Testis (tissue), 3 donors: Measurements from ENCODE around the gene FBXO9. TPM values are rescaled to one million over a fixed set of nuclear protein-coding genes. Genes with fewer than 3 reads are reported as not detected.

Experiments
- DNase-seq: peaks from one replicate; pipeline ENCODE4 v3.0.0-alpha.2; 2019
- H3K27ac ChIP-seq, 2 donors: fragments of 200-600 bp; sonication (generic); one replicate each; pipeline ENCODE4 v1.5.1; 2019
- H3K27me3 ChIP-seq: fragments of 200-600 bp; sonication (generic); one replicate; pipeline ENCODE4 v1.5.1; 2019
- H3K36me3 ChIP-seq: fragments of 200-600 bp; sonication (generic); one replicate; pipeline ENCODE4 v1.5.1; 2017; ENCODE audit warnings: low read depth; ENCODE audit errors: missing control alignments
- H3K4me1 ChIP-seq: fragments of 200-600 bp; sonication (generic); one replicate; pipeline ENCODE4 v1.5.1; 2019
- H3K4me3 ChIP-seq, 2 donors: fragments of 200-600 bp; sonication (generic); one replicate each; pipeline ENCODE4 v1.5.1; 2017 to 2019
- H3K9me3 ChIP-seq: fragments of 200-600 bp; sonication (generic); one replicate; pipeline ENCODE4 v1.5.1; 2017
- POLR2A ChIP-seq: fragments of 450-650 bp; IDR thresholded peaks from one replicate; pipeline ENCODE4 v1.6.1; 2017; ENCODE audit warnings: antibody characterized with exemption, mild to moderate bottlenecking, moderate library complexity
- WGBS, 2 donors: methylation state at CpG; one replicate each; pipeline ENCODE4 v1.1.5; 2018; 5-methylcytosine and 5-hydroxymethylcytosine counted together
- intact Hi-C: fragments of 100-400 bp; cut with DNase I; formaldehyde crosslinking; loops from one replicate; pipeline ENCODE4 v1.15.1; 2023; ENCODE audit warnings: low total_unique reads
- polyA plus RNA-seq: library from polyadenylated mRNA; stranded (reverse); fragments of 350-450 nt; fragmentation: Illumina TruSeq; extraction: RNeasy Lipid Tissue Mini Kit (QIAGEN cat#74804); gene quantifications from one replicate; pipeline ENCODE4 v1.2.3, GENCODE V29; 2014; ENCODE audit warnings: low read depth, low replicate concordance; ENCODE audit not compliant: insufficient read depth
- total RNA-seq, 2 donors: library from RNA; depleted of rRNA; stranded (reverse); fragments of >200 nt; gene quantifications; one replicate each; pipeline ENCODE4 v1.2.3, GENCODE V29; 2016
- TF ChIP-seq, protein P1 (sequence below), 3 experiments: fragments of 450-650 bp in 2 of 3; fragments of 200-600 bp in 1 of 3; sonication (generic) in 1 of 3; IDR thresholded peaks; one replicate each; pipeline ENCODE4 v1.5.1; 2016 to 2019; ENCODE audit warnings: antibody characterized with exemption in 3 of 3, mild to moderate bottlenecking in 2 of 3, moderate library complexity in 1 of 3

FBXO9 gene
- total and polyA plus RNA-seq, 3 donors from 2014 or later, result 75.1 to 81.6 (median 76.6) TPM

DNA sequence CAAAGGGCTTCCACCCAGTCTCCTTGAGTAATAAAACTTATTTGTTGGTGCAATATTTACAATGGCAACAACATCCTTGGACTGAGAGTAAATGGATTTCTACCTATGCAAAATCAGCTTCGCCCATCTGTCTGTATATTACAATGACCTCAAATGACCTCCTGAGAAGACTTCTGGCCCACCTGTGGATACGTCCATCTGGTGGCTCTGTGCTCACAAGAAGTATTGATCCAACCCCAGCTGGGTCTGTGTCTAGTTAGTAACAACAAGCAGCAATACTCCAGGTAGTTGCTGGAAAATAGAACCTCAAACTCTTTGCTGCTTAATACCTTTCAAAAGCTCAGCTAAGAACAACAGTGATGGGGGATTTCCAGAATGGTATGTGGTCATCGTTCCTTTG is 35.4 kb upstream of the FBXO9 start:
- WGBS, 2 donors, result 82 to 90% methylated on average over 3 of the region's 3 CpGs
- TF ChIP-seq, protein P1, sequence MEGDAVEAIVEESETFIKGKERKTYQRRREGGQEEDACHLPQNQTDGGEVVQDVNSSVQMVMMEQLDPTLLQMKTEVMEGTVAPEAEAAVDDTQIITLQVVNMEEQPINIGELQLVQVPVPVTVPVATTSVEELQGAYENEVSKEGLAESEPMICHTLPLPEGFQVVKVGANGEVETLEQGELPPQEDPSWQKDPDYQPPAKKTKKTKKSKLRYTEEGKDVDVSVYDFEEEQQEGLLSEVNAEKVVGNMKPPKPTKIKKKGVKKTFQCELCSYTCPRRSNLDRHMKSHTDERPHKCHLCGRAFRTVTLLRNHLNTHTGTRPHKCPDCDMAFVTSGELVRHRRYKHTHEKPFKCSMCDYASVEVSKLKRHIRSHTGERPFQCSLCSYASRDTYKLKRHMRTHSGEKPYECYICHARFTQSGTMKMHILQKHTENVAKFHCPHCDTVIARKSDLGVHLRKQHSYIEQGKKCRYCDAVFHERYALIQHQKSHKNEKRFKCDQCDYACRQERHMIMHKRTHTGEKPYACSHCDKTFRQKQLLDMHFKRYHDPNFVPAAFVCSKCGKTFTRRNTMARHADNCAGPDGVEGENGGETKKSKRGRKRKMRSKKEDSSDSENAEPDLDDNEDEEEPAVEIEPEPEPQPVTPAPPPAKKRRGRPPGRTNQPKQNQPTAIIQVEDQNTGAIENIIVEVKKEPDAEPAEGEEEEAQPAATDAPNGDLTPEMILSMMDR (IDR thresholded peaks at IDR 0.05), result no peak
- TF ChIP-seq POLR2A, result no peak

DNA sequence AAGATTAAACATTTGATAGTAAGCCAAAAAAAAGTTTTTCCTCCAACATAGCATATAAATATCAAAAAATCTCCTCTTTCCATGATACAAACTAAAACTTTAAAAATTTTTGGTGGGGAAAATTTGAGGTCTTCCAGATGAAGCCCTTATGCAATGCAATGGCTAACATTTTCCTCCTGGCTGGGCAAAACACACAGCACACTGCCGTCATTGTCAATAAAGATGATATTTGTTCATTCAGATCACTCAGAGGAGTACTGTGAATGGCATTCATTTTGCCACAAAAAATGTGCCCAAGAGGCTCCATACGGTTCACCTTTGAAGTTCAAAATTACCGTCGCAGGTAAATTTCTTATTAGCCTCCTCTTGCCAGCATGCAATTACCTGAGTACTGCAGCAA is 33.9 kb upstream of the FBXO9 start:
- DNase-seq, result no peak
- no peaks in the 10 kb centered on the region for H3K27me3 ChIP-seq
- intact Hi-C loops, result no loop called here
- WGBS, 2 donors, result 91 to 96% methylated on average over 4 of the region's 4 CpGs
- no peak overlapping the region for H3K4me3 ChIP-seq
- H3K27ac ChIP-seq, result no peak overlapping the region
- no peaks in the 10 kb centered on the region for H3K9me3 ChIP-seq
- TF ChIP-seq, protein P1 (IDR thresholded peaks at IDR 0.05), result no peak
- TF ChIP-seq POLR2A, result no peak
- H3K36me3 ChIP-seq, result peaks cover 4% of the 10 kb centered on the region
- H3K4me1 ChIP-seq, result peaks cover 8% of the 10 kb centered on the region

More for the DNA sequence above, 35.4 kb upstream of the FBXO9 start:
- Histone ChIP-seq H3K4me3 (no peak overlapping the region), H3K27me3 (no peaks in the 10 kb centered on the region), H3K9me3 (no peaks in the 10 kb centered on the region), H3K4me1 (no peaks in the 10 kb centered on the region), H3K27ac (no peak overlapping the region), H3K36me3 (peaks cover 4% of the 10 kb centered on the region)
- intact Hi-C loops, result no loop called here
- no peak for DNase-seq

DNA sequence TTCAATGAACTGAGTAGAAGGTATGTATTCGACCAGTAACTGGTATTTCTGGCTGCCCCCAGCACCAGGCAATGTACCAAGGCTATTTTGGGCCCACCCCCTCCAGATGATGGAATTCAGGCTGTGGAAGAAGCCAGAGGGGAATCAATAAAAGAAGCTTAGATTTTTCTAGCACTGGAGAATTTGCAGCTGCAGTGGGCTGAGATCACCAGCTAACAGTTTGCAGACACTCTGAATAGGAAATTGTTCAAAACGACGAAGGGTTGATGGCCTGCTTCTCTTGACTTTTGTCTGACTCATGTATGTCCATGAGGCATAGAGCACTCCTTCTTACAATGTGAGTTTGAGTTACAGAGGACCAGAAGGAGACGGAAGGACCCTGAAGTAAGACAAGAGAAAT is 32.4 kb upstream of the FBXO9 start:
- no peak for DNase-seq
- WGBS, 2 donors, result 66 to 69% methylated on average over 4 of the region's 4 CpGs
- Histone ChIP-seq H3K36me3 (peaks cover 4% of the 10 kb centered on the region), H3K4me1 (peaks cover 8% of the 10 kb centered on the region), H3K27ac (no peak overlapping the region), H3K9me3 (no peaks in the 10 kb centered on the region), H3K4me3 (no peak overlapping the region), H3K27me3 (no peaks in the 10 kb centered on the region)
- TF ChIP-seq, protein P1 (IDR thresholded peaks at IDR 0.05), result no peak
- TF ChIP-seq POLR2A, result no peak
- intact Hi-C loops, result no loop called here

DNA sequence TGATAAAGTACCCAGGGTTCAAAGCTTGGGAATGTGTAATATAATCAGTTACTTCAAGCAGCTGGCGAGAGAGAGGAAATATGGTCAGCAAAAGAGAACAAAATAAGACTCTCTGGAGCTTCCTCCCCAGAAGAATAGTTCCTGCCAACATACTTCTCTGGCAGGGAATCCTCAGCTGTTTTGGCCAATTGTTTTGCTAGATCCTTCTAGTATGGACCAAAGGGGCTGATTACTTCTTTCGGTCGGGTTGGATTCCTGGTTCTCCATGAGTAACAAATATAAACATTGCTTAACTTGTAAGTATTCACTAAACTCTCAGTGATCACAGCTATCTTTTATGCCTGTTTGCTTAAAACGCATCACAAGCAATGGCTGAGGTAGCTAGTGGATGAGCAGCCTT is 31.4 kb upstream of the FBXO9 start:
- Histone ChIP-seq H3K4me1 (peaks cover 8% of the 10 kb centered on the region), H3K4me3 (no peak overlapping the region), H3K27ac (peak overlapping the region in 1 of 2 donors; percentile 38), H3K36me3 (peaks cover 4% of the 10 kb centered on the region), H3K9me3 (no peaks in the 10 kb centered on the region), H3K27me3 (no peaks in the 10 kb centered on the region)
- intact Hi-C loops, result no loop called here
- DNase-seq, result no peak
- 50 to 59% methylated on average over 4 of the region's 4 CpGs for whole genome bisulfite sequencing, 2 donors
- TF ChIP-seq, protein P1 (IDR thresholded peaks at IDR 0.05), result no peak
- no peak for TF ChIP-seq POLR2A

DNA sequence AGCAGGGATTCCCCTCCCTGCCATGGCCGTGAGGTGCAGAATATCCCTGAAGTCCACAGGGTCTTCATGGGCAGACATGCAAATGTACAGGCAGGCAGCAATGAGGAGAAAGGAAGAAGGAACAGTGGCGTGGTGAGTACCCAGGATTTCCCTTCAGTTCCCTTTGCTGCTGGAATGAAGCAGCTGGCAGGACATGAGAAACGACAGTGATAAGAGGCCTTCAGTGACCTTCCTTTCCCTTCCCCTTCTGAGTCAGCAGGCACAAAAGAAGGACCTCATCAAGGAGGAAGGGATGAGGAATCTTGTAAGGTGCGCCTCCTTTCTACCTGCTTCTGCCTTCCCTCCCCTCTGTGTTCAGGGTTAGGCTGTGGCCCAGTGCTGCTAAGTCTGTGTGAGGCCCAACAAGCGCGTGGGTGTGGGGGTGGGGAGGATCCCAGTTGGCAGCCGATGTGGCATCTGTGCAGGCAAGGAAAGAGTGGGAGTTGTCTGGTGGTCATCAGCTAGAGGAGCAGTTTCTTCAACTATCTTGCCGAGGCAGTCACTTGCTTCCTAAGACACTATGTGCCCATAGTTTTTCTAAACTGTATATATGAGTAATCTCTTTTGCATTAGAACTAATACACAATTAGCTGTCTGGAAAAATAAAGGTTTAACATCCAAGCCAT is 29.5 kb upstream of the FBXO9 start:
- Histone ChIP-seq H3K9me3 (no peaks in the 10 kb centered on the region), H3K4me3 (no peak overlapping the region), H3K27me3 (no peaks in the 10 kb centered on the region), H3K27ac (peak overlapping the region; percentile 7 to 23), H3K4me1 (peaks cover 8% of the 10 kb centered on the region), H3K36me3 (peaks cover 4% of the 10 kb centered on the region)
- DNase-seq, result peak; percentile 72
- WGBS, 2 donors, result 39 to 64% methylated on average over 8 of the region's 8 CpGs
- TF ChIP-seq, protein P1 (IDR thresholded peaks at IDR 0.05), result no peak
- no peak for TF ChIP-seq POLR2A
- intact Hi-C loops, result no loop called here
